A549 (cell line): ENCODE results near the gene ADAMTS16. TPM values are rescaled to one million over a fixed set of nuclear protein-coding genes. Genes with fewer than 3 reads are reported as not detected.

Experiments used
- ATAC-seq, 2 experiments: fragments of 200-7000 bp in 1 of 2; fragments of >200 bp in 1 of 2; cut with Nextera tagmentation in 1 of 2; cut with Tn5 transposase in 1 of 2; 3 replicates each; pipeline versions ENCODE4 v1.8.0 to v1.9.1; 2018 to 2020; ENCODE audit warnings: mild to moderate bottlenecking in 1 of 2, moderate library complexity in 1 of 2
- CTCF ChIA-PET: fragments of 300-600 bp; sonication (Branson Sonifier 250); formaldehyde crosslinking; extraction: SDS; loops from one replicate; lab custom pipeline; 2021; ENCODE audit warnings: antibody characterized with exemption, inconsistent platforms; lab: Yijun Ruan, JAX
- POLR2A ChIA-PET: fragments of 350-600 bp; formaldehyde crosslinking; extraction: SDS; loops from one replicate; lab custom pipeline; 2021; ENCODE audit warnings: antibody characterized with exemption, inconsistent platforms; lab: Yijun Ruan, JAX
- DNase-seq, 2 experiments: peaks; one replicate each; pipeline versions ENCODE4 v3.0.0 to v3.0.0-alpha.2; 2011 to 2016; ENCODE audit warnings: low read depth in 1 of 2, low spot score in 1 of 2
- FAIRE-seq: peaks from 2 replicates; lab custom pipeline; 2011; peaks lifted over from hg19 to GRCh38; lab: Jason Lieb, UNC
- H3K27ac ChIP-seq, 2 experiments: fragments of >200 bp; sonication (Bioruptor Twin); formaldehyde crosslinking; 3 replicates each; pipeline ENCODE4 v1.5.1; 2016 to 2017
- H3K4me1 ChIP-seq: fragments of >200 bp; sonication (Bioruptor Twin); formaldehyde crosslinking; 3 replicates; pipeline ENCODE4 v1.6.1; 2016
- H3K4me2 ChIP-seq: fragments of >200 bp; sonication (Bioruptor Twin); formaldehyde crosslinking; 3 replicates; pipeline ENCODE4 v1.6.1; 2016
- H3K4me3 ChIP-seq: fragments of >200 bp; sonication (Bioruptor Twin); formaldehyde crosslinking; 3 replicates; pipeline ENCODE4 v1.5.1; 2016
- H3K9me3 ChIP-seq: fragments of >200 bp; sonication (Bioruptor Twin); formaldehyde crosslinking; 3 replicates; pipeline ENCODE4 v1.6.1; 2016
- CBX8 ChIP-seq: fragments of 200-600 bp; sonication (generic); IDR thresholded peaks from 2 replicates; pipeline ENCODE4 v1.6.1; 2016
- EP300 ChIP-seq, 2 experiments: fragments of >200 bp; sonication (Bioruptor Twin); formaldehyde crosslinking; IDR thresholded peaks; 2 replicates in 1 of 2; 3 replicates in 1 of 2; pipeline ENCODE4 v1.6.1; 2016 to 2017
- GATA3 ChIP-seq: IDR thresholded peaks from 2 replicates; pipeline ENCODE4 v1.6.1; 2012; ENCODE audit warnings: borderline replicate concordance
- HEYL ChIP-seq: fragments of 250-450 bp; sonication (Bioruptor Pico); IDR thresholded peaks from 2 replicates; pipeline ENCODE4 v1.8.0; 2021; ENCODE audit warnings: mild to moderate bottlenecking, moderate library complexity
- HOXB13 ChIP-seq: fragments of 250-450 bp; sonication (Bioruptor Pico); IDR thresholded peaks from 2 replicates; pipeline ENCODE4 v1.5.0; 2020; ENCODE audit warnings: low read depth, mild to moderate bottlenecking, moderate library complexity
- JUN ChIP-seq, 2 experiments: fragments of >200 bp; sonication (Bioruptor Twin); formaldehyde crosslinking; IDR thresholded peaks; 2 replicates in 1 of 2; 3 replicates in 1 of 2; pipeline ENCODE4 v1.6.1; 2016 to 2017
- JUNB ChIP-seq: fragments of >200 bp; sonication (Bioruptor Twin); formaldehyde crosslinking; IDR thresholded peaks from 2 replicates; pipeline ENCODE4 v1.6.1; 2016
- KDM1A ChIP-seq: fragments of 200-600 bp; sonication (generic); IDR thresholded peaks from 2 replicates; pipeline ENCODE4 v1.6.1; 2016; ENCODE audit warnings: low read depth, mild to moderate bottlenecking
- KDM5A ChIP-seq: fragments of 200-600 bp; sonication (generic); IDR thresholded peaks from 2 replicates; pipeline ENCODE4 v1.6.1; 2016; ENCODE audit warnings: antibody characterized with exemption, mild to moderate bottlenecking
- MYC ChIP-seq: IDR thresholded peaks from 2 replicates; pipeline ENCODE4 v1.6.1; 2012; ENCODE audit warnings: mild to moderate bottlenecking, inconsistent platforms, low read length, improper control_type of control experiment, borderline replicate concordance
- NFE2L2 ChIP-seq: fragments of 150-350 bp; conservative IDR thresholded peaks from 2 replicates; pipeline ENCODE4 v1.6.1; 2014; ENCODE audit warnings: low read length
- NR3C1 ChIP-seq: fragments of >200 bp; sonication (Bioruptor Twin); formaldehyde crosslinking; IDR thresholded peaks from 3 replicates; pipeline ENCODE4 v1.6.1; 2017
- PHF8 ChIP-seq: fragments of 200-600 bp; sonication (generic); IDR thresholded peaks from 2 replicates; pipeline ENCODE4 v1.6.1; 2016; ENCODE audit warnings: low read depth, mild to moderate bottlenecking, antibody characterized with exemption, moderate library complexity, borderline replicate concordance
- POLR2A ChIP-seq: IDR thresholded peaks from 2 replicates; pipeline ENCODE4 v1.6.1; 2012; ENCODE audit warnings: mild to moderate bottlenecking, low read length
- POLR2AphosphoS2 ChIP-seq: conservative IDR thresholded peaks from 2 replicates; pipeline ENCODE4 v1.6.1; 2012; ENCODE audit warnings: low read length, improper control_type of control experiment, inconsistent platforms
- RAD21 ChIP-seq, 2 experiments: fragments of >200 bp in 1 of 2; sonication (Bioruptor Twin) in 1 of 2; formaldehyde crosslinking in 1 of 2; IDR thresholded peaks in 1 of 2; conservative IDR thresholded peaks in 1 of 2; 2 replicates in 1 of 2; 3 replicates in 1 of 2; pipeline ENCODE4 v1.6.1; 2012 to 2018; ENCODE audit warnings: inconsistent platforms in 1 of 2
- RCOR1 ChIP-seq: fragments of 150-350 bp; IDR thresholded peaks from 2 replicates; pipeline ENCODE4 v1.6.1; 2014; ENCODE audit warnings: antibody characterized with exemption, low read length, low read depth
- RFX5 ChIP-seq: fragments of 450-650 bp; IDR thresholded peaks from 2 replicates; pipeline ENCODE4 v1.7.1; 2014; ENCODE audit warnings: antibody characterized with exemption, mild to moderate bottlenecking, moderate library complexity
- TFCP2L1 ChIP-seq: fragments of 250-450 bp; sonication (Bioruptor Pico); IDR thresholded peaks from 2 replicates; pipeline ENCODE4 v1.5.0; 2021; ENCODE audit warnings: mild to moderate bottlenecking
- TP53 ChIP-seq: fragments of 250-450 bp; sonication (Bioruptor Pico); IDR thresholded peaks from 2 replicates; pipeline ENCODE4 v1.5.0; 2021; ENCODE audit warnings: mild to moderate bottlenecking, moderate library complexity
- ZSCAN20 ChIP-seq: fragments of 250-450 bp; sonication (Bioruptor Pico); IDR thresholded peaks from 2 replicates; pipeline ENCODE4 v1.8.0; 2022; ENCODE audit warnings: mild to moderate bottlenecking, moderate library complexity
- WGBS: methylation state at CpG from one replicate; pipeline ENCODE4 v1.1.6; 2017; ENCODE audit errors: missing lambda C conversion rate; 5-methylcytosine and 5-hydroxymethylcytosine counted together
- polyA plus RNA-seq, 4 experiments: library from polyadenylated mRNA; depleted of rRNA in 3 of 4; stranded (reverse); fragments of >200 nt; fragmentation: RNase III in 1 of 4; extraction: RNeasy Plus Mini Kit Qiagen cat#74134 plus additional on column Dnase treatment in 1 of 4; gene quantifications; 2 replicates in 3 of 4; 3 replicates in 1 of 4; pipeline ENCODE4 v1.2.3, GENCODE V29; 2011 to 2017
- TF ChIP-seq, protein P1 (sequence below): fragments of >200 bp; sonication (Bioruptor Twin); formaldehyde crosslinking; IDR thresholded peaks from 3 replicates; pipeline ENCODE4 v1.6.1; 2016
- TF ChIP-seq, protein P2 (sequence below): IDR thresholded peaks from 2 replicates; pipeline ENCODE4 v1.6.1; 2012
- TF ChIP-seq, protein P3 (sequence below): IDR thresholded peaks from 2 replicates; pipeline ENCODE4 v1.6.1; 2012
- TF ChIP-seq, protein P4 (sequence below): fragments of 200-600 bp; sonication (generic); IDR thresholded peaks from 2 replicates; pipeline ENCODE4 v1.6.1; 2016; ENCODE audit warnings: antibody characterized with exemption, mild to moderate bottlenecking, moderate library complexity
- TF ChIP-seq, protein P5 (sequence below): fragments of >200 bp; sonication (Bioruptor Twin); formaldehyde crosslinking; IDR thresholded peaks from 2 replicates; pipeline ENCODE4 v1.6.1; 2016

The ADAMTS16 gene
- polyA plus RNA-seq, 2 of the 4 experiments (the other 2 are of a cell fraction) = 0.71 to 1.0 TPM

DNA sequence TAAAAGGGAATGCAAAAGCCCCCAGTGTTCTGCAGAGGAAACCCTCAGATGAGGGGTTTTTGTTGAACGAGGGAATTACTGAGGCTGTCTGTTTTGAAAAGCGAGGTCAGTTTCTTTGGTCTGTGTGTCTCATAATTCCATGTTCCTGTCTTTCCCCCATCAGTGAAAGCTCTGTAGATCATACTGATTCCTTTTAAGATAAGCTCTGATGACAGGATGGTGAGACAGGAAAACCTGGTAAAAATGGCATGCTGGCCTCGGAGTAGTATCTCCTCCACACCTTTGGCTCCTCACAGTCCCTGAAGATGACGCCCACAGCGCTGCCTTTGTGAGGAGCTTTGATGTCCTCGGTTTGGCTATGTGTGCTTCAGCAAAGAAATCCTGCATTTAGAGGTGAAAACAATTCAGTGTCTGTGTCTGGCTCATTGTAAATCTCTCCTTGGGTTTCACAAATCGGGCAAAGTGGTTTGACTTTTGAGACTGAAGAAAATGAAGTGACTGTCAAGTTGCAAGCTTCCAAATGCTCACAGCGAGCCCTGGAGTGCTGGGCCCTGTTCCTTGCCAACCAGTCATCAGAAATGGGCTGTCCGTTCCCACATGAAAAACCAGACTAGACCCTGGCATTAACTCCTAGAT lies 157.4 kb downstream of the ADAMTS16 start:
- FAIRE-seq (no peak), ATAC-seq (no peak), DNase-seq (no peak)
- ChIA-PET CTCF (interaction anchor here (0.8 kb wide), 1 partner anchor 9 kb away, joined by 3 read pairs; no protein-coding TSS in a partner anchor), POLR2A (no interaction called here)
- Histone ChIP-seq H3K9me3 (peaks cover 7% of the 10 kb centered on the region; the same call in 2 of the 3 replicates), H3K4me1 (no peaks in the 10 kb centered on the region), H3K27ac (no peak overlapping the region), H3K4me2 (no peak overlapping the region), H3K4me3 (no peak overlapping the region)
- 53% methylated on average over 9 of the region's 9 CpGs for WGBS
- TF ChIP-seq RAD21 (conservative IDR thresholded peaks at IDR 0.05 in 1 of 2, IDR thresholded peaks at IDR 0.05 in 1 of 2) (no peak), POLR2A (no peak), PHF8 (no peak), KDM5A (no peak), JUNB (no peak), NFE2L2 (no peak), JUN (IDR thresholded peaks at IDR 0.05) (no peak), ZSCAN20 (CRISPR knock-in tag) (no peak), HOXB13 (CRISPR knock-in tag) (no peak), NR3C1 (no peak), TFCP2L1 (CRISPR knock-in tag) (no peak), HEYL (CRISPR knock-in tag) (no peak), POLR2AphosphoS2 (no peak)
- TF ChIP-seq, protein P1, sequence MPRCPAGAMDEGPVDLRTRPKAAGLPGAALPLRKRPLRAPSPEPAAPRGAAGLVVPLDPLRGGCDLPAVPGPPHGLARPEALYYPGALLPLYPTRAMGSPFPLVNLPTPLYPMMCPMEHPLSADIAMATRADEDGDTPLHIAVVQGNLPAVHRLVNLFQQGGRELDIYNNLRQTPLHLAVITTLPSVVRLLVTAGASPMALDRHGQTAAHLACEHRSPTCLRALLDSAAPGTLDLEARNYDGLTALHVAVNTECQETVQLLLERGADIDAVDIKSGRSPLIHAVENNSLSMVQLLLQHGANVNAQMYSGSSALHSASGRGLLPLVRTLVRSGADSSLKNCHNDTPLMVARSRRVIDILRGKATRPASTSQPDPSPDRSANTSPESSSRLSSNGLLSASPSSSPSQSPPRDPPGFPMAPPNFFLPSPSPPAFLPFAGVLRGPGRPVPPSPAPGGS = no peak
- TF ChIP-seq, protein P2, sequence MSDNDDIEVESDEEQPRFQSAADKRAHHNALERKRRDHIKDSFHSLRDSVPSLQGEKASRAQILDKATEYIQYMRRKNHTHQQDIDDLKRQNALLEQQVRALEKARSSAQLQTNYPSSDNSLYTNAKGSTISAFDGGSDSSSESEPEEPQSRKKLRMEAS = no peak

DNA sequence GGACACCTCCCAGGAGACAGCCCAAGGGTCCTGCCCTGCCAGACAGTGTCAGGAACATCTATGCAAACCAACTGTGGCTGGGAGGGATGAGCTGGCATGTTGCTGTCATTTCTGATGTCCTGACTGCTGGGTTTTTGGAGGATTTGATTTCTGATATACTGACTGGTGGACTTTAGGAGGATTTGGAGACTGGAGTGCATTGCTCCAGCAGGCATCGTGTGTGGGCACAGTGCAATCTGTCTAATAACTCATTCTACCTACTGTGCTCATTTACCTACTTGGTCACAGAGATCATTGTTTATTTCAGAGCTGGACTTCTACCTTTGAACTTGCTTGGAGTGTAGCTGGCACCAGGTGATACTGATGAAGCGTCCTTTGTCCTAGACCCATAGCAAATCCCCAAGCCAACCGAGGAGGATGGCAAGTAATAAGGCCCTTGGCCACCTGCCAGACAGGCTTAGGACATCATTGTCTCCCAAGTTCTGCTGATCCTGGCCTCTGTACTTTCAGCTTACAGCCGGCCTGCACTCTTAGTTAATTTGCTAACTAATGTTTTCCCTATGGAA lies 158.0 kb downstream of the ADAMTS16 start:
- no peak for FAIRE-seq
- CTCF ChIA-PET = interaction anchor here (0.8 kb wide), 1 partner anchor 8 kb away, joined by 3 read pairs; no protein-coding TSS in a partner anchor
- Histone ChIP-seq H3K4me1 (no peaks in the 10 kb centered on the region), H3K4me2 (no peak overlapping the region), H3K27ac (no peak overlapping the region), H3K9me3 (peaks cover 7% of the 10 kb centered on the region; the same call in 2 of the 3 replicates), H3K4me3 (no peak overlapping the region)
- no peak for DNase-seq
- POLR2A ChIA-PET = no interaction called here
- TF ChIP-seq TFCP2L1 (CRISPR knock-in tag) = no peak
- TF ChIP-seq TP53 (CRISPR knock-in tag) = no peak
- no peak for TF ChIP-seq RCOR1
- no peak for TF ChIP-seq RAD21 (conservative IDR thresholded peaks at IDR 0.05 in 1 of 2, IDR thresholded peaks at IDR 0.05 in 1 of 2)
- TF ChIP-seq, protein P3, sequence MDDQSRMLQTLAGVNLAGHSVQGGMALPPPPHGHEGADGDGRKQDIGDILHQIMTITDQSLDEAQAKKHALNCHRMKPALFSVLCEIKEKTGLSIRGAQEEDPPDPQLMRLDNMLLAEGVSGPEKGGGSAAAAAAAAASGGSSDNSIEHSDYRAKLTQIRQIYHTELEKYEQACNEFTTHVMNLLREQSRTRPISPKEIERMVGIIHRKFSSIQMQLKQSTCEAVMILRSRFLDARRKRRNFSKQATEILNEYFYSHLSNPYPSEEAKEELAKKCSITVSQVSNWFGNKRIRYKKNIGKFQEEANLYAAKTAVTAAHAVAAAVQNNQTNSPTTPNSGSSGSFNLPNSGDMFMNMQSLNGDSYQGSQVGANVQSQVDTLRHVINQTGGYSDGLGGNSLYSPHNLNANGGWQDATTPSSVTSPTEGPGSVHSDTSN = no peak
- TF ChIP-seq, protein P2 = no peak
- no peak for TF ChIP-seq GATA3
- TF ChIP-seq, protein P4, sequence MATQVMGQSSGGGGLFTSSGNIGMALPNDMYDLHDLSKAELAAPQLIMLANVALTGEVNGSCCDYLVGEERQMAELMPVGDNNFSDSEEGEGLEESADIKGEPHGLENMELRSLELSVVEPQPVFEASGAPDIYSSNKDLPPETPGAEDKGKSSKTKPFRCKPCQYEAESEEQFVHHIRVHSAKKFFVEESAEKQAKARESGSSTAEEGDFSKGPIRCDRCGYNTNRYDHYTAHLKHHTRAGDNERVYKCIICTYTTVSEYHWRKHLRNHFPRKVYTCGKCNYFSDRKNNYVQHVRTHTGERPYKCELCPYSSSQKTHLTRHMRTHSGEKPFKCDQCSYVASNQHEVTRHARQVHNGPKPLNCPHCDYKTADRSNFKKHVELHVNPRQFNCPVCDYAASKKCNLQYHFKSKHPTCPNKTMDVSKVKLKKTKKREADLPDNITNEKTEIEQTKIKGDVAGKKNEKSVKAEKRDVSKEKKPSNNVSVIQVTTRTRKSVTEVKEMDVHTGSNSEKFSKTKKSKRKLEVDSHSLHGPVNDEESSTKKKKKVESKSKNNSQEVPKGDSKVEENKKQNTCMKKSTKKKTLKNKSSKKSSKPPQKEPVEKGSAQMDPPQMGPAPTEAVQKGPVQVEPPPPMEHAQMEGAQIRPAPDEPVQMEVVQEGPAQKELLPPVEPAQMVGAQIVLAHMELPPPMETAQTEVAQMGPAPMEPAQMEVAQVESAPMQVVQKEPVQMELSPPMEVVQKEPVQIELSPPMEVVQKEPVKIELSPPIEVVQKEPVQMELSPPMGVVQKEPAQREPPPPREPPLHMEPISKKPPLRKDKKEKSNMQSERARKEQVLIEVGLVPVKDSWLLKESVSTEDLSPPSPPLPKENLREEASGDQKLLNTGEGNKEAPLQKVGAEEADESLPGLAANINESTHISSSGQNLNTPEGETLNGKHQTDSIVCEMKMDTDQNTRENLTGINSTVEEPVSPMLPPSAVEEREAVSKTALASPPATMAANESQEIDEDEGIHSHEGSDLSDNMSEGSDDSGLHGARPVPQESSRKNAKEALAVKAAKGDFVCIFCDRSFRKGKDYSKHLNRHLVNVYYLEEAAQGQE = no peak
- no peak for TF ChIP-seq EP300 (IDR thresholded peaks at IDR 0.05)
- TF ChIP-seq POLR2AphosphoS2 = no peak
- TF ChIP-seq, protein P5, sequence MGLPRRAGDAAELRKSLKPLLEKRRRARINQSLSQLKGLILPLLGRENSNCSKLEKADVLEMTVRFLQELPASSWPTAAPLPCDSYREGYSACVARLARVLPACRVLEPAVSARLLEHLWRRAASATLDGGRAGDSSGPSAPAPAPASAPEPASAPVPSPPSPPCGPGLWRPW = no peak
- no peak for TF ChIP-seq CBX8
- no peak for TF ChIP-seq RFX5
- no peak for TF ChIP-seq KDM1A
- TF ChIP-seq MYC = no peak
- 61% methylated on average over 4 of the region's 4 CpGs for WGBS
- no peak for ATAC-seq
